Mesenchymal stem cell (in vitro differentiated cells and primary cell): Measurements from ENCODE around the gene GPATCH2.

Experiments used
- DNase-seq: peaks from one replicate; pipeline ENCODE4 v3.0.0-alpha.2; 2013
- H2AFZ ChIP-seq: one replicate; pipeline ENCODE4 v1.6.1; 2013; ENCODE audit warnings: low read depth, mild to moderate bottlenecking, control low read depth, inconsistent platforms, low read length, moderate library complexity
- H2AK5ac ChIP-seq: 2 replicates; pipeline ENCODE4 v1.6.1; 2013; ENCODE audit warnings: low read length, moderate library complexity, mild to moderate bottlenecking, inconsistent platforms; ENCODE audit not compliant: severe bottlenecking
- H2BK120ac ChIP-seq: one replicate; pipeline ENCODE4 v1.6.1; 2013; ENCODE audit warnings: low read depth, mild to moderate bottlenecking, inconsistent platforms, low read length, moderate library complexity
- H2BK12ac ChIP-seq, 2 experiments: one replicate each; pipeline ENCODE4 v1.6.1; 2013; ENCODE audit warnings: inconsistent platforms in 2 of 2, low read length in 2 of 2, mild to moderate bottlenecking in 2 of 2, moderate library complexity in 2 of 2, control low read depth in 1 of 2
- H2BK15ac ChIP-seq: one replicate; pipeline ENCODE4 v1.6.1; 2013; ENCODE audit warnings: mild to moderate bottlenecking, low read depth, inconsistent platforms; ENCODE audit not compliant: poor library complexity, severe bottlenecking
- H2BK5ac ChIP-seq: 2 replicates; pipeline ENCODE4 v1.6.1; 2013; ENCODE audit warnings: low read depth, mild to moderate bottlenecking, low read length, control low read depth, inconsistent platforms; ENCODE audit not compliant: poor library complexity, severe bottlenecking
- H3K14ac ChIP-seq, 2 experiments: one replicate each; pipeline ENCODE4 v1.6.1; 2013; ENCODE audit warnings: inconsistent platforms in 2 of 2, low read length in 2 of 2, control low read depth in 1 of 2, mild to moderate bottlenecking in 1 of 2, moderate library complexity in 1 of 2
- H3K18ac ChIP-seq, 2 experiments: one replicate each; pipeline ENCODE4 v1.6.1; 2013; ENCODE audit warnings: inconsistent platforms in 2 of 2, low read length in 2 of 2, control low read depth in 1 of 2, low read depth in 1 of 2, mild to moderate bottlenecking in 1 of 2
- H3K23ac ChIP-seq, 2 experiments: one replicate each; pipeline ENCODE4 v1.6.1; 2013; ENCODE audit warnings: inconsistent platforms in 2 of 2, low read length in 2 of 2, mild to moderate bottlenecking in 2 of 2, moderate library complexity in 2 of 2, control low read depth in 1 of 2
- H3K27ac ChIP-seq: 2 replicates; pipeline ENCODE4 v1.5.1; 2013; ENCODE audit warnings: mild to moderate bottlenecking, moderate library complexity, low read length, control low read depth, inconsistent platforms; ENCODE audit not compliant: poor library complexity, severe bottlenecking
- H3K27me3 ChIP-seq, 2 experiments: 2 replicates each; pipeline versions ENCODE4 v1.6.1 to v1.7.0; 2013; ENCODE audit warnings: low read length in 2 of 2, mild to moderate bottlenecking in 2 of 2, moderate library complexity in 2 of 2, control low read depth in 1 of 2, inconsistent platforms in 1 of 2; ENCODE audit not compliant: control insufficient read depth in 1 of 2, insufficient read depth in 1 of 2
- H3K36me3 ChIP-seq, 2 experiments: 2 replicates each; pipeline versions ENCODE4 v1.6.1 to v1.7.0; 2013; ENCODE audit warnings: low read length in 2 of 2, control low read depth in 1 of 2, inconsistent platforms in 1 of 2, low read depth in 1 of 2, mild to moderate bottlenecking in 1 of 2; ENCODE audit not compliant: insufficient read depth in 2 of 2, control insufficient read depth in 1 of 2
- H3K4ac ChIP-seq, 2 experiments: one replicate each; pipeline ENCODE4 v1.6.1; 2013; ENCODE audit warnings: inconsistent platforms in 2 of 2, low read length in 2 of 2, mild to moderate bottlenecking in 2 of 2, moderate library complexity in 2 of 2, control low read depth in 1 of 2, low read depth in 1 of 2
- H3K4me1 ChIP-seq: 2 replicates; pipeline ENCODE4 v1.6.1; 2013; ENCODE audit warnings: low read depth, low read length, control low read depth; ENCODE audit not compliant: control insufficient read depth, insufficient read depth
- H3K4me2 ChIP-seq: 2 replicates; pipeline ENCODE4 v1.6.1; 2013; ENCODE audit warnings: low read length, mild to moderate bottlenecking, inconsistent platforms; ENCODE audit not compliant: poor library complexity, severe bottlenecking
- H3K4me3 ChIP-seq, 2 experiments: 2 replicates each; pipeline versions ENCODE4 v1.5.1 to v1.7.0; 2013; ENCODE audit warnings: low read length in 2 of 2, mild to moderate bottlenecking in 2 of 2, control low read depth in 1 of 2, low read depth in 1 of 2; ENCODE audit not compliant: insufficient read depth in 1 of 2
- H3K79me1 ChIP-seq: replicated peaks from 2 replicates; pipeline ENCODE4 v1.6.1; 2013; ENCODE audit warnings: mild to moderate bottlenecking, control low read depth, low read length, inconsistent platforms; ENCODE audit not compliant: poor library complexity, severe bottlenecking
- H3K9ac ChIP-seq: 2 replicates; pipeline ENCODE4 v1.7.0; 2013; ENCODE audit warnings: mild to moderate bottlenecking, low read length, moderate library complexity
- H3K9me3 ChIP-seq: 2 replicates; pipeline ENCODE4 v1.7.0; 2013; ENCODE audit warnings: mild to moderate bottlenecking, low read length; ENCODE audit not compliant: control insufficient read depth
- H4K8ac ChIP-seq: one replicate; pipeline ENCODE4 v1.6.1; 2013; ENCODE audit warnings: inconsistent platforms, mild to moderate bottlenecking, low read length, moderate library complexity
- H4K91ac ChIP-seq: one replicate; pipeline ENCODE4 v1.6.1; 2013; ENCODE audit warnings: mild to moderate bottlenecking, low read length, inconsistent platforms
- WGBS: methylation state at CpG from one replicate; pipeline ENCODE4 v1.1.7; 2013; ENCODE audit warnings: mixed read lengths; 5-methylcytosine and 5-hydroxymethylcytosine counted together

Gene GPATCH2

GRCh38 chr1:217465102-217465501 is 165.8 kb downstream of the GPATCH2 start:
- Histone ChIP-seq H3K27ac (no peak overlapping the region), H3K36me3 (peaks cover 0 to 6% of the 10 kb centered on the region in 2 experiments), H3K27me3 (no peaks in the 10 kb centered on the region), H4K91ac (no peak overlapping the region), H3K18ac (no peak overlapping the region), H3K4me2 (no peak overlapping the region), H3K9me3 (peaks cover 17% of the 10 kb centered on the region), H2AK5ac (no peak overlapping the region), H3K4me1 (no peaks in the 10 kb centered on the region), H3K23ac (no peak overlapping the region), H2BK15ac (no peak overlapping the region), H3K9ac (no peak overlapping the region), H3K14ac (no peak overlapping the region), H2AFZ (no peak overlapping the region), H2BK12ac (no peak overlapping the region), H2BK5ac (no peak overlapping the region), H2BK120ac (no peak overlapping the region), H3K79me1 (no peaks in the 10 kb centered on the region), H3K4me3 (no peak overlapping the region), H3K4ac (no peak overlapping the region), H4K8ac (no peak overlapping the region)
- no peak for DNase-seq
- WGBS: no CpG with 5 or more reads among the region's 1 CpG

GRCh38 chr1:217462666-217463065 is 168.2 kb downstream of the GPATCH2 start:
- Histone ChIP-seq H3K79me1 (no peaks in the 10 kb centered on the region), H3K4me1 (no peaks in the 10 kb centered on the region), H2AFZ (no peak overlapping the region), H3K23ac (no peak overlapping the region), H2BK12ac (no peak overlapping the region), H3K4me2 (no peak overlapping the region), H3K18ac (no peak overlapping the region), H2BK15ac (no peak overlapping the region), H2BK120ac (no peak overlapping the region), H3K36me3 (peaks cover 0 to 6% of the 10 kb centered on the region in 2 experiments), H3K14ac (no peak overlapping the region), H2BK5ac (no peak overlapping the region), H3K9me3 (peaks cover 17% of the 10 kb centered on the region), H4K8ac (no peak overlapping the region), H3K4me3 (no peak overlapping the region), H2AK5ac (no peak overlapping the region), H3K27ac (no peak overlapping the region), H3K4ac (no peak overlapping the region), H3K9ac (no peak overlapping the region), H4K91ac (no peak overlapping the region), H3K27me3 (no peaks in the 10 kb centered on the region)
- DNase-seq: no peak
- WGBS: no CpG with 5 or more reads among the region's 1 CpG

- H3K9ac ChIP-seq: no peak overlapping the region
- no peaks in the 10 kb centered on the region for H3K27me3 ChIP-seq
- H4K91ac ChIP-seq: no peak overlapping the region
- H4K8ac ChIP-seq: no peak overlapping the region
- no peak overlapping the region for H3K23ac ChIP-seq
- H3K9me3 ChIP-seq: peaks cover 17% of the 10 kb centered on the region
- DNase-seq: no peak
- H2AFZ ChIP-seq: no peak overlapping the region
- H3K18ac ChIP-seq: no peak overlapping the region
- H2BK12ac ChIP-seq: no peak overlapping the region
- no peaks in the 10 kb centered on the region for H3K4me1 ChIP-seq
- H2BK5ac ChIP-seq: no peak overlapping the region
- no peak overlapping the region for H2BK15ac ChIP-seq
- H3K79me1 ChIP-seq: no peaks in the 10 kb centered on the region
- no peak overlapping the region for H3K27ac ChIP-seq
- H3K4me2 ChIP-seq: no peak overlapping the region
- H3K4ac ChIP-seq: no peak overlapping the region
- no peak overlapping the region for H3K14ac ChIP-seq
- peaks cover 0 to 6% of the 10 kb centered on the region in 2 experiments for H3K36me3 ChIP-seq
- no peak overlapping the region for H3K4me3 ChIP-seq
- no peak overlapping the region for H2AK5ac ChIP-seq
- WGBS: no CpG with 5 or more reads among the region's 2 CpGs
- no peak overlapping the region for H2BK120ac ChIP-seq
Measured at GRCh38 chr1:217462159-217462558, 168.7 kb downstream of the GPATCH2 start.

GRCh38 chr1:217457016-217457415 is 173.9 kb downstream of the GPATCH2 start:
- Histone ChIP-seq H3K14ac (no peak overlapping the region), H2AFZ (no peak overlapping the region), H3K79me1 (peaks cover 1% of the 10 kb centered on the region), H3K4me3 (no peak overlapping the region), H3K9ac (no peak overlapping the region), H2BK5ac (no peak overlapping the region), H2BK12ac (no peak overlapping the region), H2BK120ac (no peak overlapping the region), H3K4ac (no peak overlapping the region), H4K8ac (no peak overlapping the region), H3K27me3 (no peaks in the 10 kb centered on the region), H4K91ac (no peak overlapping the region), H3K36me3 (peaks cover 6 to 12% of the 10 kb centered on the region in 2 experiments), H3K9me3 (no peaks in the 10 kb centered on the region), H2BK15ac (no peak overlapping the region), H3K18ac (no peak overlapping the region), H3K4me1 (no peaks in the 10 kb centered on the region), H2AK5ac (no peak overlapping the region), H3K4me2 (no peak overlapping the region), H3K23ac (no peak overlapping the region), H3K27ac (no peak overlapping the region)
- no peak for DNase-seq
- 0% methylated on average over 1 of the region's 2 CpGs for WGBS
